ACC112 (cell line): Measurements from ENCODE around the gene TIA1.
"Not testable (repeated sequence)": the region's sequence is repeated elsewhere in the genome, so short reads cannot be mapped to it uniquely, and the experiment has no call there.

Experiments used
- H2AFZ ChIP-seq: fragments of 200-600 bp; sonication (generic); one replicate; pipeline ENCODE4 v1.6.0; 2017; ENCODE audit warnings: antibody characterized with exemption, low read length; ENCODE audit not compliant: unreplicated experiment
- H3K27ac ChIP-seq: fragments of 200-600 bp; sonication (generic); 2 replicates; pipeline ENCODE4 v1.5.1; 2014; ENCODE audit warnings: low read depth, mild to moderate bottlenecking, antibody characterized with exemption, low read length, moderate library complexity
- H3K27me3 ChIP-seq: fragments of 200-600 bp; sonication (generic); 2 replicates; pipeline ENCODE4 v1.6.1; 2014; ENCODE audit warnings: mild to moderate bottlenecking, antibody characterized with exemption, low read length, moderate library complexity, mixed read lengths; ENCODE audit not compliant: insufficient read depth
- H3K36me3 ChIP-seq: fragments of 200-600 bp; sonication (generic); 2 replicates; pipeline ENCODE4 v1.6.1; 2016; ENCODE audit warnings: mild to moderate bottlenecking, antibody characterized with exemption, low read length, moderate library complexity, mixed read lengths; ENCODE audit not compliant: insufficient read depth
- H3K4me1 ChIP-seq: fragments of 200-600 bp; sonication (generic); one replicate; pipeline ENCODE4 v1.6.1; 2016; ENCODE audit warnings: low read length, mixed read lengths; ENCODE audit not compliant: insufficient read depth, unreplicated experiment, control insufficient read depth
- H3K4me3 ChIP-seq: fragments of 200-600 bp; sonication (generic); 2 replicates; pipeline ENCODE4 v1.5.1; 2014; ENCODE audit warnings: mild to moderate bottlenecking, low read depth, low read length
- H3K79me2 ChIP-seq: fragments of 200-600 bp; sonication (generic); one replicate; pipeline ENCODE4 v1.6.0; 2016; ENCODE audit warnings: low read length; ENCODE audit not compliant: control insufficient read depth, unreplicated experiment, insufficient read depth

The TIA1 gene

GRCh38 chr2:70248181-70248847, at the start of gene TIA1:
Gene TIA1, minus strand, starts transcription at chr2:70248628. Its CDS starts 198 bp downstream, at chr2:70248430.
- Histone ChIP-seq H3K79me2 (peaks cover 49% of the 10 kb centered on the region), H3K4me1 (peaks cover 13% of the 10 kb centered on the region), H3K4me3 (peak within 1 kb of the TSS; percentile 93), H3K27me3 (no peaks in the 10 kb centered on the region), H3K36me3 (no peaks in the 10 kb centered on the region), H3K27ac (peak within 1 kb of the TSS; percentile 94), H2AFZ (peak within 1 kb of the TSS; percentile 77)

DNA sequence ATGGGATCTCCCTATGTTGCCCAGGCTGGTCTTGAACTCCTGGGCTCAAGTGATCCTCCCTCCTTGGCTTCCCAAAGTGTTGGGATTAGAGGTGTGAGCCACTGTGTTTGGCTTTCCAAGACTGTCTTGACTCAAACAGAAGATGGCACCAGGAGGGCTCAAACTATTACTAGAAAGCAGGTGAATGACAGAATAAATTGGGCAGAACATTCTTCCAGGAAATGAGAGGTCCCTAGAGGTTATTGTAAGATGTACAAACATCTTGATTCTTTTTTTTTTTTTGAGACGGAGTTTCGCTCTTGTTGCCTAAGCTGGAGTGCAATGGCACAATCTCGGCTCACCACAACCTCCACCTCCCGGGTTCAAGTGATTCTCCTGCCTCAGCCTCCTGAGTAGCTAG, 49.4 kb upstream of the TIA1 start:
- H3K36me3 ChIP-seq, H3K4me1 ChIP-seq, H3K4me3 ChIP-seq: not testable (repeated sequence)

GRCh38 chr2:70283500-70284191, 35.2 kb upstream of the TIA1 start:
- Histone ChIP-seq H3K79me2 (peaks cover 47% of the 10 kb centered on the region), H2AFZ (no peak overlapping the region), H3K27ac (no peak overlapping the region), H3K36me3 (peaks cover 43% of the 10 kb centered on the region), H3K27me3 (no peaks in the 10 kb centered on the region), H3K4me3 (no peak overlapping the region), H3K4me1 (no peaks in the 10 kb centered on the region)

More for the DNA sequence above, 49.4 kb upstream of the TIA1 start:
- not testable (repeated sequence) for H3K27ac ChIP-seq, H3K79me2 ChIP-seq, H2AFZ ChIP-seq, H3K27me3 ChIP-seq

GRCh38 chr2:70282439-70282838, 34.0 kb upstream of the TIA1 start:
- Histone ChIP-seq H2AFZ (no peak overlapping the region), H3K4me1 (no peaks in the 10 kb centered on the region), H3K79me2 (peaks cover 35% of the 10 kb centered on the region), H3K4me3 (no peak overlapping the region), H3K27ac (no peak overlapping the region), H3K27me3 (no peaks in the 10 kb centered on the region), H3K36me3 (peaks cover 34% of the 10 kb centered on the region)

DNA sequence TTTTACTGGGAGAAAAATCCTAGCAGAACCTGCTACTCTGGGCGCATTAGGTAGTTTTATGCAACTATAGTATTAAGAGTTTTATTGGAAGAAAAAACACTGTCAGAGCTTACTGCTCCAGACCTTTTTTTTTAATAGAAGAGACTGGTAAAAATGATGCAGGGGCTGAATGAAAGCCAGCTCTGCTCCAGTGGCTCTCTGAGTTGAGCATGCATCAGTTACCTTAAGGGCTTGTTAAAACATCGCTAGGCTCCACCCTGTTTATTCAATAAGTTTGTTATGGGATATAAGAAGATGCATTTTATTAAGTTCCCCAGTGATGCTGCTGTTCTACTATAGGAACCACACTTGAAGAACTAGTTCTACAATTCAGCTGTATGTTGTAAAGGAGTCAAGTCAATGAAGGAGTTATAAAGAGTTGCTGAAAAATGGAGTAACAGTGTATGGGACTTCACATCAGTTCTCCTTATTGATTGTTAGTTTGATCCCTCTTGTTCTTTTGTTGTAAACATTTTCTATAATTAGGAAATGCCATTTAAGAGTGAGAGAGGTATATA, 31.9 kb upstream of the TIA1 start:
- no peak overlapping the region for H2AFZ ChIP-seq
- peaks cover 15% of the 10 kb centered on the region for H3K79me2 ChIP-seq
- H3K4me3 ChIP-seq = no peak overlapping the region
- H3K27me3 ChIP-seq = no peaks in the 10 kb centered on the region
- no peaks in the 10 kb centered on the region for H3K4me1 ChIP-seq
- H3K27ac ChIP-seq = no peak overlapping the region
- peaks cover 24% of the 10 kb centered on the region for H3K36me3 ChIP-seq

DNA sequence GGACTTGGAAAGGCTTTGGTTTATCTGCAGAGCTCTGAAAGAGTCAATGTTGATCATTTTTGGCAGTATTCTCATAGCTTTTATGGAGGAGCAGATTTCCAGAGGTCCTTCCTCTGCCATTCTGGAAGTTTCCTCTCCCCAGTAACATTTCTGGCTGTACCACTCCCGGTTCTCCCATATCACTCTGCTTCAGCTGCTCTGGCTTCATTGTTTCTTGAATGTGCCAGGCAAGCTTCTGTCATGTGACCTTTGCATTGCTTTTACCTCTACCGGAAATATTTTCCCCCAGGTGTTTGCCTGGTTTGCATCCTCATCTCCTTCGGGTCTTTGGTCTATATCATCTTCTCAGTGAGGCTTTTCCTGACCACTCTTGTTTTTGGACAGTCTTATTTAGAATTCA, 21.9 kb upstream of the TIA1 start:
- no peaks in the 10 kb centered on the region for H3K79me2 ChIP-seq
- no peaks in the 10 kb centered on the region for H3K4me1 ChIP-seq
- no peak overlapping the region for H3K27ac ChIP-seq
- H3K27me3 ChIP-seq = no peaks in the 10 kb centered on the region
- H3K36me3 ChIP-seq = peaks cover 5% of the 10 kb centered on the region
- no peak overlapping the region for H2AFZ ChIP-seq
- H3K4me3 ChIP-seq = no peak overlapping the region

- H3K4me3 ChIP-seq, H3K79me2 ChIP-seq, H3K27ac ChIP-seq, H3K27me3 ChIP-seq, H3K36me3 ChIP-seq, H2AFZ ChIP-seq, H3K4me1 ChIP-seq: not testable (repeated sequence)
These were observed 21.2 kb upstream of the TIA1 start for GRCh38 chr2:70269422-70270302.

DNA sequence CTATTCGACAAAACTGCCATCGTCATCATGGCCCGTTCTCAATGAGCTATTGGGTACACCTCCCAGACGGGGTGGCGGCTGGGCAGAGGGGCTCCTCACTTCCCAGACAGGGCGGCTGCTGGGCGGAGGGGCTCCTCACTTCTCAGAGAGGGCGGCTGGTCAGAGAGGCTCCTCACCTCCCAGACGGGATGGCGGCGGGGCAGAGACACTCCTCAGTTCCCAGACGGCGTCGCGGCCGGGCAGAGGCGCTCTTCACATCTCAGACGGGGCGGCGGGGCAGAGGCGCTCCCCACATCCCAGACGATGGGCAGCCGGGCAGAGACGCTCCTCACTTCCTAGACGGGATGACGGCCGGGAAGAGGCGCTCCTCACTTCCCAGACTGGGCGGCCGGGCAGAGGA, 18.5 kb upstream of the TIA1 start:
- H3K27ac ChIP-seq, H3K36me3 ChIP-seq, H3K4me3 ChIP-seq, H3K4me1 ChIP-seq, H2AFZ ChIP-seq, H3K79me2 ChIP-seq, H3K27me3 ChIP-seq: not testable (repeated sequence)

DNA sequence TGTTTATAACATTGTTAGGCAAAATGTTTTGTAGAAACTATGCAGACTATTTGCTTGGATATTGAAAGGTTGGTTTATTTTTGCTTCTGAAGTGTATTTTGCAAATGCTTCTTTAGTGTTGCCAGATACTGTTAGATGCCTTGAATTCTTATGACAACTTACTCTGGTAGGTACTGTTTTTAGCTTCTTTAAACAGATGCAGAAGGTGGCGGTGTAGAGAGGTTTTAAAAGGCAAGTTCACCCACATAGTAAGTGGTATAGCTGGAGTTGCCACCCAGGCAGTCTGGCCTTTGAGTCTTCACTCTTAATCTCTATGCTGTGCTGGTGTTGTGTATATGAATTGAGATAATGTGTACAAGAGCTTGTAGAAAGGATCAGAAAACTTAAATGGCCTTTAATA, 13.1 kb upstream of the TIA1 start:
- Histone ChIP-seq H3K27ac (no peak overlapping the region), H3K36me3 (no peaks in the 10 kb centered on the region), H3K4me3 (no peak overlapping the region), H3K27me3 (no peaks in the 10 kb centered on the region), H3K4me1 (peaks cover 27% of the 10 kb centered on the region), H3K79me2 (peaks cover 14% of the 10 kb centered on the region), H2AFZ (no peak overlapping the region)

GRCh38 chr2:70258532-70258875, 10.1 kb upstream of the TIA1 start:
- peak overlapping the region; percentile 92 for H3K4me3 ChIP-seq
- H3K79me2 ChIP-seq = peaks cover 14% of the 10 kb centered on the region
- H3K27ac ChIP-seq = no peak overlapping the region; the same call in 1 of the 2 replicates
- H2AFZ ChIP-seq = no peak overlapping the region
- H3K27me3 ChIP-seq = no peaks in the 10 kb centered on the region
- no peaks in the 10 kb centered on the region for H3K36me3 ChIP-seq
- H3K4me1 ChIP-seq = peaks cover 27% of the 10 kb centered on the region
